ENCODE data around the gene LRRC8E. TPM values are rescaled to one million over a fixed set of nuclear protein-coding genes. Genes with fewer than 3 reads are reported as not detected.
"Not testable (repeated sequence)": the region's sequence is repeated elsewhere in the genome, so short reads cannot be mapped to it uniquely, and the experiment has no call there.

The LRRC8E gene
- total and polyA plus RNA-seq, 5 donors = 0.36 to 1.2 (median 0.95) TPM

DNA sequence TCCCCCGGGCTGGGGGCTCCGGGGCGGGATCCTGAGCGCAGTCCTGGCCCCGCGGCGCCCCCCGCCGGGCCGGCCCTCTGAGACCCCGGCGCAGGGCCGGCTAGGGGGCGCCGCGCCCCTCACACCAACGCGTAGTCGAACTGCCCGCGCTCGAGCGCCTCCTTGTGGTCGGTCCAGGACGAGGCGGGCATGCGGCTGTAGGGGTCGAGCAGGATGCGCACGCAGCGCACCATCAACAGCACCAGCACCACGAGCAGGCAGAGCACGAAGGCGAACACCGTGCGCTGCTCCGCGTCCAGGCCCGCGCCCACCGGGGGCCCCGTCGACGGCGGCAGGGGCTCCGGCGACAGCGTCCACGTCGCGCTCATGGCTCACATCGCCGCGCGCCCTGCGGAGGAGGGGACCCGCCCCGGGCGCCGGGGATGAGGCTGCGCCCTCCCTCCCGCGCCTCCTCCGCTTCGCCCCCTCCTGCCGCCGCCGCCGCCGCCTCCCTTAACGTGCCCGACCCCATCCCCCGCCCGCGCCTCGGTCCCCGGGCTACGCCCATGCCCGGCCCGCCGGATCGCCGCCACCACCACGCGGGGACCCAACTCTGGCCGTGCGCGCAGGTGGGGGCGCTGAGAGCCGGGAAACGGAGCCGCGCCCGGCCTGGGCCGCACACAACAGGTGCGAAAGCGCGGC lies 37.0 kb downstream of the LRRC8E start:
- peak overlapping the region; percentile 56 for H3K4me3 ChIP-seq (ENCODE audit: low read length)
- no peaks in the 10 kb centered on the region for H3K27me3 ChIP-seq (ENCODE audit: control insufficient read depth, insufficient read depth)
- H3K4me1 ChIP-seq (ENCODE audit: control insufficient read depth, insufficient read depth, low read length) = peaks cover 4% of the 10 kb centered on the region
- no peaks in the 10 kb centered on the region for H3K9me3 ChIP-seq (ENCODE audit: control insufficient read depth, low read length)
- no peak overlapping the region for H3K27ac ChIP-seq (ENCODE audit: low read length)
- intact Hi-C loops (cut with DNase I) = no loop called here
- peak; percentile 71 to 88 (median 85) for DNase-seq
- no peak for ATAC-seq
- WGBS = under 1% methylated on average over 96 of the region's 98 CpGs

DNA sequence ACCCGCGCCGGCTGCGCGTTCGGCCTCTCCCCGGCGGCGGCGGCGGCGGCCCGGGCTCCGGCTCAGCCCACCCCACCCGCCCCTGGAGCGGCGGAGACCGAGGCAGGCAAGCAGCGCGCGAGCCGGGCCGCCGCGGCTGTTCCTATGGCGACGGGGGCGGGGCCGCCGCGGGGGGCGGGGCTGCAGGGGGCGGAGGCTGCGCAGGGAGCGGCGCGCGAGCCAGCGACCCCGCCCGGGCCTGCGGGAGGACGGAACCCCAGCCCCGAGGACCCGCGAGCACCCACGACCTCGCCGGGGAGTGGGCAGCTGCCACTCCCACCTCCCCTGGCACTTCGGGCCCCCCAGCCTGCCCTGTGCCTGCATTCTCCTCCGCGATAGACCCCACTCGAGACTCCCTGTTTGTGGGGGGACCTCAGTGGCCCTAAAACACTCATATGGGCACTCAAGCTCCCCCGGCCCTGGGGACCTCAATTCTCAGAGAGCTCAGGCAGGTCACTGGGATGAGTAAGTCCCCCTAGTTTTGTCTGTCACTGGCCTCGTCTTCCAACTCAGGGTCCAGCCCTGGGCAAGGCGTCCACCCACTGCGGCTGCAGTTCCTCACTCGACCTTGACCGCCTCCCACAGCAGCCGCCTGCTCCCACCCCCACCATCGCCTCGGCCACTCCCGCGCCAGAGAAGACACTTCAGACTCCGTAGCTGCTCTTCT lies 37.9 kb downstream of the LRRC8E start, which contains the start of gene CTXN1:
Gene CTXN1 (minus strand): TSS at position 115 of the 706 bp plus-strand sequence. CDS start 597 bp downstream, outside the sequence.
- no peaks in the 10 kb centered on the region for H3K9me3 ChIP-seq (ENCODE audit: control insufficient read depth, low read length)
- intact Hi-C loops (cut with DNase I) = no loop called here
- WGBS = 7% methylated on average over 65 of the region's 65 CpGs
- H3K27me3 ChIP-seq (ENCODE audit: control insufficient read depth, insufficient read depth) = no peaks in the 10 kb centered on the region
- ATAC-seq (peak; percentile 32 to 44), DNase-seq (peak; percentile 74 to 91 (median 89))
- H3K27ac ChIP-seq (ENCODE audit: low read length) = no peak within 1 kb of the TSS
- peak within 1 kb of the TSS; percentile 56 for H3K4me3 ChIP-seq (ENCODE audit: low read length)
- H3K4me1 ChIP-seq (ENCODE audit: control insufficient read depth, insufficient read depth, low read length) = peaks cover 4% of the 10 kb centered on the region

DNA sequence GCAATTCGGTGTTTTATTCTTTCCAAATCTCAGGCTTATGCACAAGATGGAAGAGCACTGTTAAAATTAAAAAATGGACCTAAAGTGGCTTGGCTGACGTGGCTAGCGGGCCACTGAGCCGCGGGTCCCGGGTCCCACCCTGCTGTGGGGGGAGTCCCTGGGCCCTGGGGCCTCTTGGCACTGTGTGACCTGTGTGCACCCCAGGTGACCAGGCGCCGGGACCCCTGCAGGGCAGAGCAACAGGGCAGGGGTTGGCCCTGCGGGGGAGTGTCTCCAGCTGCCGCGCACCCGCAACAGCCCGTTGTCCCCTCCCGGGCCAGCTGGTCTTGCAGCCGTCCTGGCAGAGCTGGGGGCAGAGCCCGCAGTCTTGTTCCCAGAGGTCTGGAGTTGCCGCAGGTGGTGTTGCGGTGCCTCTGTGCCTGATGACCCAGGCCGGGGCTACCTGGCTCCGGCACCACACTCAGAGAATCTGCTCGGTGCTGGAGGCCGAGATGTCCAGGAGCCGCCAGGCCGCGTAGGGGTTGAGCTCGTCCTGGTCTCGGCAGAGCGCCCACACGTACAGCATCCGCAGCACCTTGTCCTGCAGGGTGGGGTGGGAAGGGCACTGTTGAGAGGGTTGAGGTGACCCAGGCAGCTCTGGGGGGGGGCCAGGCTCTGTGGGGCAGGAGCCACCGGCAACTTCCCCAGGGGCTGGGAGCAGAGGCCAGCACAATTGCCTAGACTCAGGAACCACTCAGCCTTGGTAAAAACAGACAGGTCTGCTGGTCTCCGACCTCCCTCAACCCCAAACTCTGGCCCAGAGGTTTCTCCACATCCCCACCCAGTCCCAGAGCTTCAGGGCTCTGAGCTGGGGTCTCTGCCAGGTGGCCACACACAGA lies 38.7 kb downstream of the LRRC8E start:
- ATAC-seq (peak; percentile 3 to 7), DNase-seq (peak in 2 of 3 donors; percentile 38 to 60)
- Histone ChIP-seq H3K27ac (ENCODE audit: low read length) (no peak overlapping the region), H3K27me3 (ENCODE audit: control insufficient read depth, insufficient read depth) (no peaks in the 10 kb centered on the region), H3K9me3 (ENCODE audit: control insufficient read depth, low read length) (no peaks in the 10 kb centered on the region), H3K4me1 (ENCODE audit: control insufficient read depth, insufficient read depth, low read length) (peaks cover 2% of the 10 kb centered on the region), H3K4me3 (ENCODE audit: low read length) (no peak overlapping the region)
- intact Hi-C loops (cut with DNase I) = no loop called here
- 80% methylated on average over 32 of the region's 32 CpGs for WGBS

DNA sequence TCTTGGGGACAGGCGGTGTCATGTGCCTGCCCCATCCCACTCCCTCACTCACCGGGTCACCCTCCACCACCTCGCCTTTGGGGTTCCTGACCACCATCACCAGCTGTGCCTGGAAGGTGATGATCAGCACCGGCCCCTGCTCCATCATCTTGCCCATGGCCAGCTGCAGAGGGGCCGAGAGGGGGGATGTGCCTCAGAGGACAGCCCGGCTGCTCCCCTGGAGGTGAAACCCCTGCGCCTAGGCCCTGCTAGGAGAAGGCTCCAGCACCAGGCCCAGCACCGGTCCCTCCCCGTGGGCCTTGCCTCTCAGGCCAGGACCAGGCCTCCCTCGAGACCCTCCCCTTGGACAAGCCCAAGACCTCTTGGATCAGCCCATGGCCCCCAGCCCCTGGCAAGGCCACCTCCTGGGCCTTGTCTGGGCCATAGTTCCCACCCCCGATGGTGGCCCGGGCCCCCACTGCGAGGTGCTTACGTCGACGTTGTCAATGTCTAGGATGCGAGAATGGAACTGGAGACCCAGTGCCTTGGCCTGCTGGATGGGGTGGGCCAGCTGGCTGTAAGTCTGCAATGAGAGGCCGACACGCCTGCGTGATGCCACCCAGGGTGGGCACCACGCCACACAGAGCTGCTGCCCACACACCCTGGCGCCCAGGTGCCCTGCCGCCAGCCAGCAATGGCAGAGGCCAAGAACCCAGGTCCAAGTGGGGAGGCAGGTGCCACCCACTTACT lies 39.5 kb downstream of the LRRC8E start:
- 79% methylated on average over 23 of the region's 23 CpGs for WGBS
- Histone ChIP-seq H3K27ac (ENCODE audit: low read length) (peak overlapping the region; percentile 41), H3K9me3 (ENCODE audit: control insufficient read depth, low read length) (no peaks in the 10 kb centered on the region), H3K4me3 (ENCODE audit: low read length) (no peak overlapping the region), H3K27me3 (ENCODE audit: control insufficient read depth, insufficient read depth) (no peaks in the 10 kb centered on the region), H3K4me1 (ENCODE audit: control insufficient read depth, insufficient read depth, low read length) (peaks cover 2% of the 10 kb centered on the region)
- DNase-seq = peak; percentile 42 to 73 (median 71)
- intact Hi-C loops (cut with DNase I) = no loop called here
- ATAC-seq = peak; percentile 2 to 6

DNA sequence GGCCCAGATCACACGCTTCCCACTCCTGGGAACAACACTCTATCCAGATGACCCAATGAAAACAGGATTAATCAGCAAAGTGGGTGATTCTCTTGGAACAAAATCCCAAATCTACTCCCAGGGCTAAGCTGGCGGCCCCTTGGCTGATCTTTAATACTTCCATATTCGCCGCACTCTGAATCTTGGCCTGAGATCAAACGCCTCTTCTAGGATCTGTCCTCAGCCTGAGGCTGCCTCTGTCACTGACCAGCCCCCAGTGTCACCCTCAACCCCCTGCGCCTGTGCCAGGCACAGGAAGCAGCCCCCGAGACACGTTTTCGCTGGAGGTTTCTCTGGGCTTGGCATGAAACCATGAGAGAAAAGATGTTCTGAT lies 40.0 kb downstream of the LRRC8E start:
- WGBS = 49% methylated on average over 9 of the region's 9 CpGs
- no peak overlapping the region for H3K4me3 ChIP-seq (ENCODE audit: low read length)

DNA sequence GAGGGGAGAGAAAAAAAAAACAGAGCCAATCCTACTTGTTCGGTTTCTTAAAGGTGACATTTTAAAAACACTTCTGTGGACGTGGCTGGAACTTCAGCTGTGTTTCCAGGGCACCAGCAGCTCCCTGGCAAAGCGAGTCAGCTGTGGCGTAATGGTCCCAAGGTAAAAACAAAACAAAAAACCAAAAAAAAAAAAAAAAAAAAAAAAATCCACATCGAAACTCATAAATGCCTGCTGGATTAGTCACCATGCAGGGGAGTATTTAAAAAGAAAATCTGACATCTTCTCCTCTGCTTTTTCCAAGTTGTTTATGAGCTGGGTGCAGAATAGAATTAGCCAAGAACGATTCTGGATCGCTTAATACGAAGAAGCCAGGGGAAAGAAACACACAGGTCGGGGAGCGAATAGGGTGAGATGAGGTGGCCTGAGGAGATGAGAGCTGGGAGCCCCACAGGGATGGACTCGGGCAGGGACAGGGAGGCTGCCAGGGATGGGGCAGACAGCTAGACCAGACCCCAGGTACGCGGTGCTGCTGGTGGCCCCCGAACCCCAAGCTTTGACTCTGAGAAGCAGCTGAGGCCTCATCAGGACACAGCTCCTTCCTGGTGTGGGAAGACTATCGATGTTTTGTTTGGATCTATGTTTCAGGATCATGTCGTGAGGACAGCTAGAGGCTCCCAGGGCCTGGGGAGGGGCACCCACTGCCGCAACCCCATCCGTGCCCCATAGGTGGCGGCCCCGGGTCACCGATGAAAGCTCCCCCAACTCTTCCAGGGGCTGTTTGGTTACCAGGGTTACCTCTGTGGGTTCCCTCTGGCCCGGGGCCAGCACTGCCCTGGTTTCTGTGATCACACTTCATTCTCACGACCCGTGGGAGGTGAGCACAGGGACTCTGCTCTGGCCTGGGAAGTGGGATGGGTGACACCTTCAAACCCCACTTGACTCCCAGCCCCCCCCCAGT lies 40.7 kb downstream of the LRRC8E start:
- Histone ChIP-seq H3K27ac (ENCODE audit: low read length) (peak overlapping the region; percentile 37), H3K4me1 (ENCODE audit: control insufficient read depth, insufficient read depth, low read length) (peaks cover 2% of the 10 kb centered on the region), H3K4me3 (ENCODE audit: low read length) (no peak overlapping the region), H3K9me3 (ENCODE audit: control insufficient read depth, low read length) (no peaks in the 10 kb centered on the region), H3K27me3 (ENCODE audit: control insufficient read depth, insufficient read depth) (no peaks in the 10 kb centered on the region)
- ATAC-seq = no peak
- WGBS = 49% methylated on average over 24 of the region's 24 CpGs
- intact Hi-C loops (cut with DNase I) = no loop called here
- DNase-seq = peak in 2 of 3 donors; percentile 73 to 84

More for the DNA sequence above, 40.0 kb downstream of the LRRC8E start:
- peak overlapping the region; percentile 41 for H3K27ac ChIP-seq (ENCODE audit: low read length)
- peaks cover 2% of the 10 kb centered on the region for H3K4me1 ChIP-seq (ENCODE audit: control insufficient read depth, insufficient read depth, low read length)
- peak in 2 of 3 donors; percentile 62 to 69 for DNase-seq
- H3K27me3 ChIP-seq (ENCODE audit: control insufficient read depth, insufficient read depth) = no peaks in the 10 kb centered on the region
- peak in 1 of 2 donors; percentile 25 for ATAC-seq
- no peaks in the 10 kb centered on the region for H3K9me3 ChIP-seq (ENCODE audit: control insufficient read depth, low read length)
- intact Hi-C loops (cut with DNase I) = no loop called here

DNA sequence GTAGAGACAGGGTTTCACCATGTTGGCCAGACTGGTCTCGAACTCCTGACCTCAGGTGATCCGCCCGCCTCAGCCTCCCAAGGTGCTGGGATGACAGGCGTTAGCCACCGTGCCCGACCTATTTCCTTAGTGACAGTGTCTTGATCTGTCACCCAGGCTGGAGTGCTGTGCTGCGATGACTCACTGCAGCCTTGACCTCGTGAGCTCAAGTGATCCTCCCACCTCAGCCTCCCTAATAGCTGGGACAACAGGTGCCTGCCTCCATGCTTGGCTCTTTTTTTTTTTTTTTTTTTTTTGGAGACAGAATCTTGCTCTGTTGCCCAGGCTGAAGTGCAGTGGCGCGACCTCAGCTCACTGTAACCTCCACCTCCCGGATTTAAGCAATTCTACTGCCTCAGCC lies 41.7 kb downstream of the LRRC8E start:
- 93% methylated on average over 11 of the region's 11 CpGs for WGBS
- peak in 1 of 3 donors; percentile 32 for DNase-seq
- H3K27ac ChIP-seq (ENCODE audit: low read length); ATAC-seq; H3K9me3 ChIP-seq (ENCODE audit: control insufficient read depth, low read length); H3K4me1 ChIP-seq (ENCODE audit: control insufficient read depth, insufficient read depth, low read length); H3K4me3 ChIP-seq (ENCODE audit: low read length); H3K27me3 ChIP-seq (ENCODE audit: control insufficient read depth, insufficient read depth); intact Hi-C loops (cut with DNase I): not testable (repeated sequence)

DNA sequence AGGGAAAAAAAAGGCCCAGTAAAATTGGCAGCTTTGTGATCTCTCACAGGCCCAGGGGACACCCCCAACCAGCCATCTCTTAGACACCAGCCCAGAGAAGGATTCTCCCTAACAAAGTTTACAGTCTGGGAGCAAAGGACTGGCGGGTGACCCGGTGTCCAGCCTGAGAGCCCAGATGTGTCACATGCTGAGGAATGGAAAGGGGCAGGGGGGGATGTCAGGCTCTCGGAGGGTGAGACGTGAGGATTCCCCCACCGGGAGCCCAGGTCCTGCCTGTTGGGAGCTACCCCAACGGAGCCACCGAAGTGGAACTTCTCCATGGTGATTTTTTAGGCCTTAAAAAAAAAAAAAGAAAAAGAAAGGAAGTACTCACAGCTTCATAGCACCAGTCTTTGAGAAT lies 42.5 kb downstream of the LRRC8E start:
- no peak for DNase-seq
- 85% methylated on average over 7 of the region's 7 CpGs for WGBS
- H3K4me3 ChIP-seq (ENCODE audit: low read length) = no peak overlapping the region
- H3K27me3 ChIP-seq (ENCODE audit: control insufficient read depth, insufficient read depth) = no peaks in the 10 kb centered on the region
- intact Hi-C loops (cut with DNase I) = no loop called here
- H3K9me3 ChIP-seq (ENCODE audit: control insufficient read depth, low read length) = no peaks in the 10 kb centered on the region
- H3K27ac ChIP-seq (ENCODE audit: low read length) = no peak overlapping the region
- H3K4me1 ChIP-seq (ENCODE audit: control insufficient read depth, insufficient read depth, low read length) = peaks cover 2% of the 10 kb centered on the region
- no peak for ATAC-seq

DNA sequence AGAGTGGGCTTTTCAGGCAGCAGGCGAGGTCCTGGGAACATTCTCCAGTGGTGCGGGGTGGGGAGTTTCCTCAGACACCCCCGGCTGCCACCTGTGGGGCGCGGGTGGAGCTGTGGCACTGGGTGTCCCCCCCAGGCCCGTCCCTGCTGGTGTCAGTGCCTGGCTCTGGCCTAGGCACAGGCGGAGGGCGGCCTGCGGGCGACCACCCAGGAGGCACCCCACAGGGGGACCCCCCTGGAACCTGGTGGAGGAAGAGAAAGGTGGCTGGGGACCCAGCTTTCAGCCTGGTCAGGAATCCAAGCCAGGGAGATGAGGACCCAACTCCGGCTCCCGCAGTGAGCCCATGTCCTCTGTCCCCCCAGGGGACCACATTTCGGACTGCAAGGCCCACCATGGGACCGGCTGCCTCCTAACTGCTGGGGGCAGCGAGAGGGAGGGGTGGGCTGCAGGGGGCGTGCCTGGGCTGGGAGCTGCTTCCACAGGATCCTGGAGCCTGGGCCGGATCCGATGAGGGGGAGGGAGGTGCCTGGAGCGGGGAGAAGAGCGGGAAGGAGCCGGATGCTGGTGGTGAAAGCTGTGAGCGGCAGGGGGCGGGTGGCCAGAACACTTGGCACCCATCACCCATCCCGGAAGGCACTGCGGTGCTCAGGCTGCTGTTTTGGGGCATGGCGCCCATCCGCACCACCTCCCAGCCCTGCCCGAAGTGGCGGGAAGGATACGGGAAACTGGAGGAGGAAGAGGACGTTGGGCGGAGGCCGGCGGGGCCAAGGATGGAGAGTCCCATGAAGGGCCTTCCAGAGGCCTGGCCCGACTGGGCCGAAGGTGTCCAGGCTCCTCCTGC lies 43.1 kb downstream of the LRRC8E start:
- DNase-seq = peak in 2 of 3 donors; percentile 57 to 64
- H3K9me3 ChIP-seq (ENCODE audit: control insufficient read depth, low read length) = no peaks in the 10 kb centered on the region

More for the DNA sequence above, 43.1 kb downstream of the LRRC8E start:
- no peak overlapping the region for H3K4me3 ChIP-seq (ENCODE audit: low read length)
- H3K27me3 ChIP-seq (ENCODE audit: control insufficient read depth, insufficient read depth) = no peaks in the 10 kb centered on the region
- ATAC-seq = no peak
- peaks cover 2% of the 10 kb centered on the region for H3K4me1 ChIP-seq (ENCODE audit: control insufficient read depth, insufficient read depth, low read length)
- no peak overlapping the region for H3K27ac ChIP-seq (ENCODE audit: low read length)
- intact Hi-C loops (cut with DNase I) = no loop called here
- 88% methylated on average over 36 of the region's 36 CpGs for WGBS
